Ovary (tissue), 3 donors: Measurements from ENCODE around the gene SMARCD3.

Experiments used
- EP300 ChIP-seq: sonication (generic); formaldehyde crosslinking; IDR thresholded peaks from one replicate; pipeline ENCODE4 v1.6.1; 2017; ENCODE audit warnings: antibody characterized with exemption
- TF ChIP-seq, protein P1 (sequence below), 3 donors: fragments of 450-650 bp in 2 of 3; fragments of 200-600 bp in 1 of 3; IDR thresholded peaks; one replicate each; pipeline versions ENCODE4 v1.5.1 to v1.8.0; 2016 to 2022; ENCODE audit warnings: antibody characterized with exemption in 3 of 3, mild to moderate bottlenecking in 1 of 3
- donor health status: DM: no; HTN: no; CAD: no.

DNA sequence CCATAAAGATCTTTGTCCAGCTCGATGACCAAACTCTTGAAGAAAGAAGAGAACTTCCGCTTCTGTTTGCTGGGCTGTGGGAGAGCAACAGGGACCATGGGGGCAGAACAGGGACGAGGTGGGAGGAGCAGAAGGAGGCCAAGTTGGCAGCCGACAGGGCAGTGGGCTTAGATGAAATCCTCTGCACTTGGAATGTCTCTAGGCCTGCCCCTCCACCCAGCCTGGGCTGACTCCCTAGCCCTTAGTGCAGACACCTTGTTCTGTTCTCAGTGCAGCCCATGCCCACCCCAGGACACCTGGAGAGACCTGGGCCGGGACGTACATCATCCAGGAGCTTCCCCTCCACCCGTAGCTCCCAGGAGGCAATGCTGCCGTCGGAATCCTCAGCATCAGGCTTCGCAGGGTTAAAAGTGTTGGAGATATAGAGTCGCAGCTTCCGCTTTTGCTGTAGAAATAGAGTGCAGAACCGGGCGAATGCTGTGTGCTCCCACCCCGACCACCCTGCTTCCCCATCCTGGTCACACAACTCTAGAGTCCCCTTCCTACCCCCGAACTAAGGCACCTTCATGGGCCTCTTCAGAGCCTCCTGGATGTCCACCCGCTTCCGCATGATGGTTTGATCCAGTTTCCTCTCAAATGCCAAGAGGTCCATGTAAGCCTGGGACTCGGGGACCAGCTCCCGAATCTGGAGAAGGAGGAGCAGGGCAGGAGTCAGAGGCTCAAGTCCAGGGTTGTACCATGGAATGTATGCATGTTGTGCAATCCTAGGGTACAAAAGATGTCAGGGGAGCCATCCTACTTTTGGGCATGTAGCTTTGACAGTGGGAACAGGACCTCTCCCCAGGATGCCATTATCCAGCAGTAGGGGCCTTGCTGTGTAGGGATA is 6.1 kb downstream of the SMARCD3 start:
- no peak for TF ChIP-seq EP300
- TF ChIP-seq, protein P1, sequence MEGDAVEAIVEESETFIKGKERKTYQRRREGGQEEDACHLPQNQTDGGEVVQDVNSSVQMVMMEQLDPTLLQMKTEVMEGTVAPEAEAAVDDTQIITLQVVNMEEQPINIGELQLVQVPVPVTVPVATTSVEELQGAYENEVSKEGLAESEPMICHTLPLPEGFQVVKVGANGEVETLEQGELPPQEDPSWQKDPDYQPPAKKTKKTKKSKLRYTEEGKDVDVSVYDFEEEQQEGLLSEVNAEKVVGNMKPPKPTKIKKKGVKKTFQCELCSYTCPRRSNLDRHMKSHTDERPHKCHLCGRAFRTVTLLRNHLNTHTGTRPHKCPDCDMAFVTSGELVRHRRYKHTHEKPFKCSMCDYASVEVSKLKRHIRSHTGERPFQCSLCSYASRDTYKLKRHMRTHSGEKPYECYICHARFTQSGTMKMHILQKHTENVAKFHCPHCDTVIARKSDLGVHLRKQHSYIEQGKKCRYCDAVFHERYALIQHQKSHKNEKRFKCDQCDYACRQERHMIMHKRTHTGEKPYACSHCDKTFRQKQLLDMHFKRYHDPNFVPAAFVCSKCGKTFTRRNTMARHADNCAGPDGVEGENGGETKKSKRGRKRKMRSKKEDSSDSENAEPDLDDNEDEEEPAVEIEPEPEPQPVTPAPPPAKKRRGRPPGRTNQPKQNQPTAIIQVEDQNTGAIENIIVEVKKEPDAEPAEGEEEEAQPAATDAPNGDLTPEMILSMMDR (IDR thresholded peaks at IDR 0.05): no peak
